Measurements from ENCODE around the gene PADI1. TPM values are rescaled to one million over a fixed set of nuclear protein-coding genes. Genes with fewer than 3 reads are reported as not detected.

PADI1 gene
- total and polyA plus RNA-seq, 12 donors: 0.06 to 0.10 (median 0.08) TPM; not detected in 9

DNA sequence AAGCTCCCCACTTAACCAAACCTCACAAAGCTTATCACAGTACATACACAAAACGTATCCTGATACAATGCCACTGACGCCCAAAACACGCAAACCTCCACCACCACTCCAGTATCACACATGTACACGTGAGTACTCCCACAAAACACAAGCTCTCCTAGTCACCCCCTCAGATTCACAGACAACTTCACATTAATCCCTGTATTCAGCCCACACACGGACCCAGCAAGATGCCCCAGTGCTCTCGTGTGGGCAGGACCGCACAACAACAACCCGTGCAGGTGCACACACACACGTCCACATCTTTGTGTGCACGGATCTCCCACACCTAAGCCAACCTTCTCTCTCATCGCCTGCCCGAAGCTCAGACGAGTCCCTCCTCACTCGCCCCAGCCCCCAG, 17.6 kb downstream of the PADI1 start:
- 74 to 83% (median 80%) methylated on average over 14 of the region's 14 CpGs for WGBS, 4 donors
- intact Hi-C loops (cut with DNase I): no loop called here
- Histone ChIP-seq H3K27me3 (no peaks in the 10 kb centered on the region), H3K4me1 (replicated peaks in 1 of 2) (no peaks in the 10 kb centered on the region), H3K4me3 (no peak overlapping the region), H3K36me3 (replicated peaks in 1 of 2) (no peaks in the 10 kb centered on the region), H3K27ac (no peak overlapping the region), H3K9me3 (replicated peaks in 1 of 3) (no peaks in the 10 kb centered on the region)
- no peak for DNase-seq
- TF ChIP-seq, protein P1, sequence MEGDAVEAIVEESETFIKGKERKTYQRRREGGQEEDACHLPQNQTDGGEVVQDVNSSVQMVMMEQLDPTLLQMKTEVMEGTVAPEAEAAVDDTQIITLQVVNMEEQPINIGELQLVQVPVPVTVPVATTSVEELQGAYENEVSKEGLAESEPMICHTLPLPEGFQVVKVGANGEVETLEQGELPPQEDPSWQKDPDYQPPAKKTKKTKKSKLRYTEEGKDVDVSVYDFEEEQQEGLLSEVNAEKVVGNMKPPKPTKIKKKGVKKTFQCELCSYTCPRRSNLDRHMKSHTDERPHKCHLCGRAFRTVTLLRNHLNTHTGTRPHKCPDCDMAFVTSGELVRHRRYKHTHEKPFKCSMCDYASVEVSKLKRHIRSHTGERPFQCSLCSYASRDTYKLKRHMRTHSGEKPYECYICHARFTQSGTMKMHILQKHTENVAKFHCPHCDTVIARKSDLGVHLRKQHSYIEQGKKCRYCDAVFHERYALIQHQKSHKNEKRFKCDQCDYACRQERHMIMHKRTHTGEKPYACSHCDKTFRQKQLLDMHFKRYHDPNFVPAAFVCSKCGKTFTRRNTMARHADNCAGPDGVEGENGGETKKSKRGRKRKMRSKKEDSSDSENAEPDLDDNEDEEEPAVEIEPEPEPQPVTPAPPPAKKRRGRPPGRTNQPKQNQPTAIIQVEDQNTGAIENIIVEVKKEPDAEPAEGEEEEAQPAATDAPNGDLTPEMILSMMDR (IDR thresholded peaks at IDR 0.05): no peak
- no peak for TF ChIP-seq POLR2A (IDR thresholded peaks at IDR 0.05)

DNA sequence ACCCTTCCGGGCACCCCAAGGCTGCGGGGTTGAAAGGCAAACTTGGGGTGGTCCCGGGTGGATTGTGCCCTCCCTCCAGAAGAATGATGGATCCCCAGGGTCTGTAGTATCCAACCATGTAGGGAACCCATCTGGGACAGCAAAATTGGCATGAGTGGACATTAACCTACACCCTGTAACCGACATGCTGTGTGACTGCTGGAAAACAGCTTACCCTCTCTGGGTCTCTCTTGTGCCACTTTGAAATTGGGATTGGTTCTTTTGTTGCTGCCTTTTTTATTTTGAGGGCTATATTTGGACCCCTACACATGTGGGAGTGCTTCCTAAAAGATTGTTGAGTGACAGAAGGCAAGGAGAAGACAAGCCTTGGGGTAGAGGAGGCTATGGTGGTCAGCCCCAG, 19.5 kb downstream of the PADI1 start:
- intact Hi-C loops (cut with DNase I): no loop called here
- H3K4me3 ChIP-seq: no peak overlapping the region
- DNase-seq: no peak
- H3K36me3 ChIP-seq (replicated peaks in 1 of 2): no peaks in the 10 kb centered on the region
- TF ChIP-seq, protein P1 (IDR thresholded peaks at IDR 0.05): no peak
- no peak for TF ChIP-seq POLR2A (IDR thresholded peaks at IDR 0.05)
- no peak overlapping the region for H3K27ac ChIP-seq
- no peaks in the 10 kb centered on the region for H3K4me1 ChIP-seq (replicated peaks in 1 of 2)
- 73 to 90% (median 88%) methylated on average over 4 of the region's 4 CpGs for WGBS, 4 donors
- no peaks in the 10 kb centered on the region for H3K27me3 ChIP-seq
- no peaks in the 10 kb centered on the region for H3K9me3 ChIP-seq (replicated peaks in 1 of 3)

DNA sequence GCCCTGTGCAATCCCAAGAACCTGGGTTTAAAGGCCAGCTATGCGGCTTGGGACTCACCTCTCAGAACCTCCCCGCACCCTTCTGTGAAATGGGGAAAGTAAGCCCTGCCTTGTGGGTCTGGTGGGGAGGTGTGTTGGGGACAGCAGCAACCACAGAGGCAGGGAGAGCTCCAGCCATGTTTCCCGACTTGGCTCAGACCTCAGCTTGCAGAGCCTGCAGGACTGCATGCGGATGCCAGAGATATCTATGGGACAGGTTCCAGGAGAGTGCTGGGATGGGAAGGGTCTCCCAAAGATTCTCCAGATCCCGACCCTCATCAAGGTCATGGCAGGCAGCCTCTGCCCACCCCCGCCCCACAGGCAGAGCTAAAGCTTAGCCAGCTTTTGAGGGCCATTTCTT, 20.2 kb downstream of the PADI1 start:
- Histone ChIP-seq H3K4me1 (replicated peaks in 1 of 2) (no peaks in the 10 kb centered on the region), H3K9me3 (replicated peaks in 1 of 3) (no peaks in the 10 kb centered on the region), H3K27me3 (no peaks in the 10 kb centered on the region), H3K27ac (no peak overlapping the region), H3K36me3 (replicated peaks in 1 of 2) (no peaks in the 10 kb centered on the region), H3K4me3 (no peak overlapping the region)
- DNase-seq: no peak
- 70 to 100% (median 78%) methylated on average over 1 to 6 of the region's 6 CpGs for WGBS, 4 donors
- intact Hi-C loops (cut with DNase I): no loop called here
- TF ChIP-seq, protein P1 (IDR thresholded peaks at IDR 0.05): no peak
- no peak for TF ChIP-seq POLR2A (IDR thresholded peaks at IDR 0.05)

DNA sequence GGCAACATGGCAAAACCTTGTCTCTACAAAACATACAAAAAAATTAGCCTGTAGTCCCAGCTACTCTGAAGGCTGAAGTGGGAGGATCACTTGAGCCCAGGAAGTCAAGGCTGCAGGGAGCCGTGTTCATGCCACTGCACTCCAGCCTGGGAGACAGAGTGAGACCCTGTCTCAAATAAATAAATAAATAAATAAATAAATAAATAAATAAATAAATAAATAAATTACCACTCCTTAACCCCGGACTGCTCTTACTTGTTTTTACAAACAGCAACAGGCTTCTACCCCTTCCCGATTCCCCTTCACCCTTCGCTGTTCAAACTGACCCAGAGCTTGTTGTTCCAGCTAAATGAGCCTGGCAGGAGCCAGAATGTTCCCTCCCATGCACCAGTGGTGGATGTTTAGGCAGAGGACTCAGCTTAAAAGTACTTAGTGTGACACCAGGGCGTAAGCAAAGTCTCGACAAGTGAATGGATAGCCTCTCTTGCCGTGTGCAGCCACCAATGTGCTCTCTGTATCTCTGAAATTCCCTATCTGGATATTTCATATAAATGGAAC, 22.5 kb downstream of the PADI1 start:
- DNase-seq: no peak
- Histone ChIP-seq H3K27me3 (no peaks in the 10 kb centered on the region), H3K36me3 (replicated peaks in 1 of 2) (no peaks in the 10 kb centered on the region), H3K4me3 (no peak overlapping the region), H3K27ac (no peak overlapping the region), H3K4me1 (replicated peaks in 1 of 2) (no peaks in the 10 kb centered on the region), H3K9me3 (replicated peaks in 1 of 3) (no peaks in the 10 kb centered on the region)
- intact Hi-C loops (cut with DNase I): no loop called here
- 63 to 76% (median 68%) methylated on average over 7 of the region's 7 CpGs for whole genome bisulfite sequencing, 4 donors
- TF ChIP-seq POLR2A (IDR thresholded peaks at IDR 0.05): no peak
- TF ChIP-seq, protein P1 (IDR thresholded peaks at IDR 0.05): no peak

Measured in adrenal gland (tissue), 12 donors.